GM12891 (cell line): ENCODE data around the gene KCNMA1.

Experiments used
- POLR2A ChIP-seq: IDR thresholded peaks from 2 replicates; pipeline ENCODE4 v1.6.1; 2011; ENCODE audit warnings: low read depth, low read length, control low read depth
- POLR2AphosphoS5 ChIP-seq: IDR thresholded peaks from 2 replicates; pipeline ENCODE4 v1.6.1; 2011; ENCODE audit warnings: low read depth, low read length, control low read depth
- SPI1 ChIP-seq: IDR thresholded peaks from 2 replicates; pipeline ENCODE4 v1.6.1; 2011; ENCODE audit warnings: low read depth, low read length, control low read depth
- TAF1 ChIP-seq: IDR thresholded peaks from 2 replicates; pipeline ENCODE4 v1.6.1; 2011; ENCODE audit warnings: low read depth, low read length, control low read depth

GRCh38 chr10:76942628-76943416 is 694.8 kb downstream of the KCNMA1 start:
- TF ChIP-seq TAF1 (no peak), POLR2AphosphoS5 (no peak), POLR2A (no peak), SPI1 (no peak)
